H9 (cell line): Measurements from ENCODE around the gene CARM1. TPM values are rescaled to one million over a fixed set of nuclear protein-coding genes. Genes with fewer than 3 reads are reported as not detected.

Experiments
- DNase-seq: peaks from one replicate; pipeline ENCODE4 v3.0.0-alpha.2; 2017
- H2AFZ ChIP-seq: one replicate; pipeline ENCODE4 v1.6.1; 2013; ENCODE audit warnings: mild to moderate bottlenecking, low read length, control low read depth, moderate library complexity
- H2AK5ac ChIP-seq: 2 replicates; pipeline ENCODE4 v1.6.1; 2013; ENCODE audit warnings: low read length, control low read depth, mixed read lengths; ENCODE audit not compliant: insufficient read length
- H2BK120ac ChIP-seq: one replicate; pipeline ENCODE4 v1.6.1; 2013; ENCODE audit warnings: low read depth, mild to moderate bottlenecking, low read length, control low read depth, inconsistent platforms; ENCODE audit not compliant: poor library complexity, severe bottlenecking
- H2BK12ac ChIP-seq: 2 replicates; pipeline ENCODE4 v1.6.1; 2013; ENCODE audit warnings: low read length, control low read depth, mixed read lengths, low read depth; ENCODE audit not compliant: insufficient read length
- H2BK15ac ChIP-seq: 2 replicates; pipeline ENCODE4 v1.6.1; 2013; ENCODE audit warnings: low read depth, low read length, control low read depth
- H2BK20ac ChIP-seq: one replicate; pipeline ENCODE4 v1.6.1; 2013; ENCODE audit warnings: low read depth, mild to moderate bottlenecking, low read length, control low read depth, inconsistent platforms; ENCODE audit not compliant: poor library complexity, severe bottlenecking
- H2BK5ac ChIP-seq: 2 replicates; pipeline ENCODE4 v1.6.1; 2013; ENCODE audit warnings: low read length, control low read depth, mixed read lengths; ENCODE audit not compliant: insufficient read length
- H3K14ac ChIP-seq: 2 replicates; pipeline ENCODE4 v1.6.1; 2013; ENCODE audit warnings: low read length, control low read depth; ENCODE audit not compliant: insufficient read depth
- H3K18ac ChIP-seq: 2 replicates; pipeline ENCODE4 v1.6.1; 2013; ENCODE audit warnings: low read depth, mild to moderate bottlenecking, mixed read lengths, low read length, control low read depth; ENCODE audit not compliant: insufficient read length
- H3K23ac ChIP-seq: 2 replicates; pipeline ENCODE4 v1.6.1; 2013; ENCODE audit warnings: low read length, control low read depth, mixed read lengths, low read depth; ENCODE audit not compliant: insufficient read length
- H3K23me2 ChIP-seq: 2 replicates; pipeline ENCODE4 v1.6.1; 2013; ENCODE audit warnings: low read depth, mild to moderate bottlenecking, mixed read lengths, low read length, control low read depth; ENCODE audit not compliant: insufficient read length, poor library complexity, severe bottlenecking
- H3K27ac ChIP-seq: 2 replicates; pipeline ENCODE4 v1.5.1; 2013; ENCODE audit warnings: low read length, control low read depth, mixed read lengths, low read depth; ENCODE audit not compliant: insufficient read length
- H3K27me3 ChIP-seq: 2 replicates; pipeline ENCODE4 v1.6.1; 2013; ENCODE audit warnings: low read length, control low read depth, inconsistent platforms; ENCODE audit not compliant: insufficient read depth
- H3K4ac ChIP-seq: 2 replicates; pipeline ENCODE4 v1.6.1; 2013; ENCODE audit warnings: low read depth, mild to moderate bottlenecking, control low read depth, inconsistent platforms, low read length, moderate library complexity
- H3K4me1 ChIP-seq: 2 replicates; pipeline ENCODE4 v1.6.1; 2013; ENCODE audit warnings: low read length, control low read depth, inconsistent platforms; ENCODE audit not compliant: insufficient read depth
- H3K4me2 ChIP-seq: 2 replicates; pipeline ENCODE4 v1.6.1; 2013; ENCODE audit warnings: low read length, control low read depth, mixed read lengths; ENCODE audit not compliant: insufficient read length, insufficient read depth
- H3K56ac ChIP-seq: 2 replicates; pipeline ENCODE4 v1.6.1; 2013; ENCODE audit warnings: low read depth, mild to moderate bottlenecking, mixed read lengths, low read length, control low read depth; ENCODE audit not compliant: insufficient read length
- H3K79me1 ChIP-seq: 2 replicates; pipeline ENCODE4 v1.6.1; 2013; ENCODE audit warnings: low read depth, mild to moderate bottlenecking, moderate library complexity, low read length, control low read depth, inconsistent platforms; ENCODE audit not compliant: insufficient read depth, poor library complexity, severe bottlenecking
- H3K79me2 ChIP-seq: 2 replicates; pipeline ENCODE4 v1.6.1; 2013; ENCODE audit warnings: low read length, control low read depth, inconsistent platforms; ENCODE audit not compliant: insufficient read depth
- H3K9ac ChIP-seq: 2 replicates; pipeline ENCODE4 v1.6.1; 2013; ENCODE audit warnings: low read length, control low read depth, mixed read lengths; ENCODE audit not compliant: insufficient read length; ENCODE audit errors: extremely low read depth
- H3K9me3 ChIP-seq: one replicate; pipeline ENCODE4 v1.6.1; 2013; ENCODE audit warnings: low read depth, low read length, inconsistent platforms; ENCODE audit not compliant: control insufficient read depth
- H3T11ph ChIP-seq: one replicate; pipeline ENCODE4 v1.6.1; 2013; ENCODE audit warnings: mild to moderate bottlenecking, low read length, control low read depth, inconsistent platforms
- H4K20me1 ChIP-seq: one replicate; pipeline ENCODE4 v1.6.1; 2013; ENCODE audit not compliant: control insufficient read depth, insufficient read length, insufficient read depth
- H4K5ac ChIP-seq: 2 replicates; pipeline ENCODE4 v1.6.1; 2013; ENCODE audit warnings: low read depth, mild to moderate bottlenecking, mixed read lengths, low read length, control low read depth; ENCODE audit not compliant: insufficient read length
- H4K8ac ChIP-seq: replicated peaks from 2 replicates; pipeline ENCODE4 v1.6.1; 2013; ENCODE audit warnings: low read length, control low read depth, mixed read lengths, low read depth; ENCODE audit not compliant: insufficient read length
- H4K91ac ChIP-seq: 2 replicates; pipeline ENCODE4 v1.6.1; 2013; ENCODE audit warnings: low read depth, mild to moderate bottlenecking, moderate library complexity, mixed read lengths, low read length, control low read depth; ENCODE audit not compliant: insufficient read length
- H3K27ac Mint-ChIP-seq, 3 experiments: 2 replicates in 2 of 3; 3 replicates in 1 of 3; pipeline ENCODE4 v1.8.0; 2020 to 2021; ENCODE audit warnings: mixed read lengths in 3 of 3, mild to moderate bottlenecking in 1 of 3, moderate library complexity in 1 of 3
- H3K27me3 Mint-ChIP-seq: 2 replicates; pipeline ENCODE4 v1.8.0; 2021; ENCODE audit warnings: low read depth, mild to moderate bottlenecking, moderate library complexity, mixed read lengths
- H3K36me3 Mint-ChIP-seq, 3 experiments: 2 replicates in 2 of 3; 3 replicates in 1 of 3; pipeline ENCODE4 v1.8.0; 2020 to 2021; ENCODE audit warnings: low read depth in 3 of 3, mixed read lengths in 3 of 3; ENCODE audit not compliant: insufficient read depth in 1 of 3
- H3K4me1 Mint-ChIP-seq, 2 experiments: 2 replicates each; pipeline ENCODE4 v1.8.0; 2020; ENCODE audit warnings: mixed read lengths in 2 of 2
- H3K4me3 Mint-ChIP-seq, 2 experiments: 2 replicates in 1 of 2; 3 replicates in 1 of 2; pipeline ENCODE4 v1.8.0; 2020 to 2021; ENCODE audit warnings: mild to moderate bottlenecking in 2 of 2, mixed read lengths in 2 of 2, moderate library complexity in 1 of 2
- H3K9me3 Mint-ChIP-seq, 2 experiments: 2 replicates in 1 of 2; 3 replicates in 1 of 2; pipeline ENCODE4 v1.8.0; 2020; ENCODE audit warnings: mild to moderate bottlenecking in 2 of 2, mixed read lengths in 2 of 2, moderate library complexity in 1 of 2
- WGBS: extraction: QIAGEN DNeasy Blood & Tissue Kit; methylation state at CpG from one replicate; pipeline ENCODE4 v1.1.7; 2013; ENCODE audit warnings: missing lambda C conversion rate, low lambda C conversion rate, mixed read lengths; ENCODE audit not compliant: insufficient read length; ENCODE audit errors: extremely low coverage; 5-methylcytosine and 5-hydroxymethylcytosine counted together
- total RNA-seq: library from RNA; stranded (reverse); gene quantifications from 2 replicates; pipeline ENCODE4 v1.2.1, GENCODE V29; 2021
- TF ChIP-seq, protein P1 (sequence below): fragments of 200-600 bp; sonication (generic); conservative IDR thresholded peaks from 3 replicates; pipeline ENCODE4 v1.8.0; 2021; ENCODE audit warnings: antibody characterized with exemption, mild to moderate bottlenecking

Gene CARM1
- total RNA-seq, 1 experiment from 2014 or later: 111 TPM

DNA sequence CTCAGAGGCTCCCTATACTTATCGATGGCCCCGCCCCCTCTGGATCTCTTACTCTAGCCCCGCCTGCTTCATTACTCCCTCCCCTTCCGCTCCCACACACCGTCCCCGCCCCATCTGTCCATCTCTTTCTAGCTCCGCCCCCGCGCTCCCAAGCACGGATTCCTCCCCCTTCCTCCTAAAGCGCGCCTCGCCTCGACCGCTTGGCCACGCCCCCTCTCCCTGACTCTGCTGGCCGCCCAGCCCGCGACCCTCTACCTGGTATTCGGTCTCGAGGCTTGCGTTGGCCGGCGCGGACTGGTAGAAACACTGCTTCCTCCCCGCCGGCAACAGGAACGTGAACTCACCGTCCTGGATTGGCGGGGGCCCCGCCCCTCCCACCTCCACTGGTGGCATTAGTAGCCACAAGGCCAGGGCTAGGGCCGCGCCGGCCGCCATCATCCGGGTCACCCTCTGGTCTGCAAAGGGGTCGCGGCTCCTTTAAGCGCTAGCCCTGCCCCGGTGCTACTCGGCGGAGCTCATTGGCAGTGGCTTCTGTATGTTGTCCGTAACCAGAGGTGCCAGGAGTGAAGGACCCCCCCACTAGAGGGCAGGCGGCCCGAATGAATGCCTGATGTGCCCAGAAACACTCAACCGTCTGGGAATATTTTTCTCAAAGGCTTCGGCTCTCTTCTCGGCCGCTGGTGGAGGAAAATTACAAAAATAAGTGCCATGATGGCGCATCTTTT, 35.4 kb upstream of the CARM1 start, which contains the start of gene TMED1:
Gene TMED1, minus strand, starts transcription at position 459 of the 725 bp plus-strand sequence. Its CDS starts 21 bp downstream, at position 438.
- peak; percentile 97 for DNase-seq
- Histone ChIP-seq H3K4me1 (no peaks in the 10 kb centered on the region; the same call in 1 of the 2 replicates), H3T11ph (peak within 1 kb of the TSS; percentile 69), H4K20me1 (no peaks in the 10 kb centered on the region), H3K79me1 (no peaks in the 10 kb centered on the region), H2AFZ (no peak within 1 kb of the TSS), H2BK120ac (no peak within 1 kb of the TSS), H3K23ac (no peak within 1 kb of the TSS), H3K18ac (peak within 1 kb of the TSS; percentile 99), H3K4ac (no peak within 1 kb of the TSS; the same call in 1 of the 2 replicates), H2AK5ac (no peak within 1 kb of the TSS), H3K9me3 (no peaks in the 10 kb centered on the region), H3K27me3 (no peaks in the 10 kb centered on the region), H3K4me2 (peak within 1 kb of the TSS; percentile 57), H3K79me2 (no peaks in the 10 kb centered on the region), H4K5ac (peak within 1 kb of the TSS; percentile 44), H3K14ac (peak within 1 kb of the TSS; percentile 99), H3K27ac (peak within 1 kb of the TSS; percentile 89), H3K23me2 (no peaks in the 10 kb centered on the region), H2BK5ac (peak within 1 kb of the TSS; percentile 77), H3K9ac (peak within 1 kb of the TSS; percentile 93), H4K8ac (no peak within 1 kb of the TSS), H2BK20ac (no peak within 1 kb of the TSS), H4K91ac (no peak within 1 kb of the TSS), H2BK15ac (no peak within 1 kb of the TSS), H3K56ac (no peak within 1 kb of the TSS), H2BK12ac (peak within 1 kb of the TSS; percentile 85)
- Mint-ChIP-seq H3K4me3 (peak within 1 kb of the TSS; percentile 87 to 90), H3K27me3 (peaks cover 31% of the 10 kb centered on the region), H3K4me1 (peaks cover 4 to 13% of the 10 kb centered on the region in 2 experiments), H3K27ac (peak within 1 kb of the TSS; percentile 100), H3K9me3 (peaks cover 20 to 25% of the 10 kb centered on the region in 2 experiments; a peak in 4 of 5 replicates), H3K36me3 (peaks cover 3 to 27% (median 16%) of the 10 kb centered on the region in 3 experiments; a peak in 6 of 7 replicates)
- TF ChIP-seq, protein P1, sequence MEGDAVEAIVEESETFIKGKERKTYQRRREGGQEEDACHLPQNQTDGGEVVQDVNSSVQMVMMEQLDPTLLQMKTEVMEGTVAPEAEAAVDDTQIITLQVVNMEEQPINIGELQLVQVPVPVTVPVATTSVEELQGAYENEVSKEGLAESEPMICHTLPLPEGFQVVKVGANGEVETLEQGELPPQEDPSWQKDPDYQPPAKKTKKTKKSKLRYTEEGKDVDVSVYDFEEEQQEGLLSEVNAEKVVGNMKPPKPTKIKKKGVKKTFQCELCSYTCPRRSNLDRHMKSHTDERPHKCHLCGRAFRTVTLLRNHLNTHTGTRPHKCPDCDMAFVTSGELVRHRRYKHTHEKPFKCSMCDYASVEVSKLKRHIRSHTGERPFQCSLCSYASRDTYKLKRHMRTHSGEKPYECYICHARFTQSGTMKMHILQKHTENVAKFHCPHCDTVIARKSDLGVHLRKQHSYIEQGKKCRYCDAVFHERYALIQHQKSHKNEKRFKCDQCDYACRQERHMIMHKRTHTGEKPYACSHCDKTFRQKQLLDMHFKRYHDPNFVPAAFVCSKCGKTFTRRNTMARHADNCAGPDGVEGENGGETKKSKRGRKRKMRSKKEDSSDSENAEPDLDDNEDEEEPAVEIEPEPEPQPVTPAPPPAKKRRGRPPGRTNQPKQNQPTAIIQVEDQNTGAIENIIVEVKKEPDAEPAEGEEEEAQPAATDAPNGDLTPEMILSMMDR: peak; percentile 40; the same call in 2 of the 3 replicates
- WGBS: no CpG with 5 or more reads among the region's 50 CpGs
